DND-41 (cell line): Measurements from ENCODE around the gene NFKBIL1.

Experiments
- ATAC-seq: fragments of 200-7000 bp; cut with Tn5 transposase; 3 replicates; pipeline ENCODE4 v1.9.1; 2021; ENCODE audit warnings: low read depth; ENCODE audit not compliant: insufficient read depth
- DNase-seq: peaks from one replicate; pipeline ENCODE4 v3.0.0-alpha.2; 2020
- H2AFZ ChIP-seq: 2 replicates; pipeline ENCODE4 v1.6.0; 2012; ENCODE audit warnings: low read depth, low read length
- H3K27ac ChIP-seq: 2 replicates; pipeline ENCODE4 v1.5.1; 2012; ENCODE audit warnings: low read length, inconsistent platforms
- H3K27me3 ChIP-seq: fragments of 200-600 bp; sonication (generic); 2 replicates; pipeline ENCODE4 v1.6.0; 2012; ENCODE audit warnings: low read length, mild to moderate bottlenecking, inconsistent platforms; ENCODE audit not compliant: insufficient read depth, poor library complexity
- H3K36me3 ChIP-seq: 2 replicates; pipeline ENCODE4 v1.5.1; 2012; ENCODE audit warnings: low read length, inconsistent platforms; ENCODE audit not compliant: insufficient read depth
- H3K4me1 ChIP-seq: 2 replicates; pipeline ENCODE4 v1.5.1; 2012; ENCODE audit warnings: mild to moderate bottlenecking, low read length; ENCODE audit not compliant: insufficient read depth
- H3K4me2 ChIP-seq: 2 replicates; pipeline ENCODE4 v1.6.0; 2012; ENCODE audit warnings: mild to moderate bottlenecking, moderate library complexity, low read length, inconsistent platforms; ENCODE audit not compliant: insufficient read depth
- H3K4me3 ChIP-seq, 2 experiments: fragments of 200-600 bp in 1 of 2; shearing (Covaris generic) in 1 of 2; 2 replicates each; pipeline ENCODE4 v1.5.1; 2012 to 2016; ENCODE audit warnings: inconsistent platforms in 2 of 2, low read length in 2 of 2, mild to moderate bottlenecking in 2 of 2, low read depth in 1 of 2, moderate library complexity in 1 of 2
- H3K79me2 ChIP-seq: 2 replicates; pipeline ENCODE4 v1.6.0; 2012; ENCODE audit warnings: low read length, inconsistent platforms; ENCODE audit not compliant: insufficient read depth
- H3K9ac ChIP-seq: 2 replicates; pipeline ENCODE4 v1.6.0; 2012; ENCODE audit warnings: low read depth, mild to moderate bottlenecking, inconsistent platforms, low read length, moderate library complexity
- H3K9me3 ChIP-seq: 2 replicates; pipeline ENCODE4 v1.5.1; 2012; ENCODE audit warnings: low read length, moderate library complexity, mild to moderate bottlenecking, inconsistent platforms; ENCODE audit not compliant: insufficient read depth, severe bottlenecking
- H4K20me1 ChIP-seq: 2 replicates; pipeline ENCODE4 v1.6.0; 2012; ENCODE audit warnings: low read length; ENCODE audit not compliant: insufficient read depth
- CTCF ChIP-seq: IDR thresholded peaks from 2 replicates; pipeline ENCODE4 v1.5.1; 2012; ENCODE audit warnings: borderline replicate concordance, low read length, moderate library complexity, mild to moderate bottlenecking; ENCODE audit not compliant: poor library complexity, severe bottlenecking; ENCODE audit errors: extremely low read depth
- EZH2 ChIP-seq: IDR thresholded peaks from 3 replicates; pipeline ENCODE4 v1.6.1; 2012; ENCODE audit warnings: borderline replicate concordance, low read depth, mild to moderate bottlenecking, moderate library complexity, low read length, inconsistent platforms; ENCODE audit not compliant: severe bottlenecking

The NFKBIL1 gene

GRCh38 chr6:31533455-31533841 is 14.0 kb upstream of the NFKBIL1 start:
- no peak for TF ChIP-seq CTCF

GRCh38 chr6:31534011-31534410 is 13.4 kb upstream of the NFKBIL1 start:
- no peak overlapping the region for H3K27ac ChIP-seq
- H2AFZ ChIP-seq, result no peak overlapping the region
- DNase-seq (no peak), ATAC-seq (no peak)
- no peaks in the 10 kb centered on the region for H3K27me3 ChIP-seq
- peaks cover 95% of the 10 kb centered on the region for H3K36me3 ChIP-seq
- H3K4me3 ChIP-seq, result no peak overlapping the region
- no peaks in the 10 kb centered on the region for H3K9me3 ChIP-seq
- peaks cover 90% of the 10 kb centered on the region for H4K20me1 ChIP-seq
- H3K79me2 ChIP-seq, result peaks cover 57% of the 10 kb centered on the region
- no peak for TF ChIP-seq CTCF
- TF ChIP-seq EZH2, result no peak
- peaks cover 24% of the 10 kb centered on the region for H3K4me1 ChIP-seq
- no peak overlapping the region for H3K9ac ChIP-seq
- no peak overlapping the region for H3K4me2 ChIP-seq

More at GRCh38 chr6:31533455-31533841, 14.0 kb upstream of the NFKBIL1 start:
- Histone ChIP-seq H3K9ac (no peak overlapping the region), H3K9me3 (no peaks in the 10 kb centered on the region), H3K36me3 (peaks cover 90% of the 10 kb centered on the region), H4K20me1 (peaks cover 86% of the 10 kb centered on the region), H3K27me3 (no peaks in the 10 kb centered on the region), H3K79me2 (peaks cover 51% of the 10 kb centered on the region), H3K4me1 (peaks cover 18% of the 10 kb centered on the region), H2AFZ (no peak overlapping the region), H3K4me2 (no peak overlapping the region), H3K4me3 (no peak overlapping the region), H3K27ac (no peak overlapping the region)
- ATAC-seq (no peak), DNase-seq (no peak)

GRCh38 chr6:31534521-31535040 is 12.8 kb upstream of the NFKBIL1 start:
- Histone ChIP-seq H3K9ac (no peak overlapping the region), H3K27ac (no peak overlapping the region), H4K20me1 (peaks cover 93% of the 10 kb centered on the region), H3K79me2 (peaks cover 63% of the 10 kb centered on the region), H3K27me3 (no peaks in the 10 kb centered on the region), H3K4me2 (peak overlapping the region; percentile 19; the same call in 1 of the 2 replicates), H3K4me1 (peaks cover 29% of the 10 kb centered on the region), H2AFZ (no peak overlapping the region), H3K9me3 (no peaks in the 10 kb centered on the region), H3K36me3 (peaks cover 99% of the 10 kb centered on the region), H3K4me3 (no peak overlapping the region)
- ATAC-seq (no peak), DNase-seq (no peak)
- TF ChIP-seq CTCF, result no peak
- TF ChIP-seq EZH2, result no peak
